Spleen (tissue), 7 donors: Measurements from ENCODE around the gene MCCD1.

Experiments
- POLR2A ChIP-seq, 3 donors: fragments of 450-650 bp; IDR thresholded peaks; one replicate each; pipeline ENCODE4 v1.5.1; 2017; ENCODE audit warnings: antibody characterized with exemption in 3 of 3, mild to moderate bottlenecking in 1 of 3
- POLR2AphosphoS5 ChIP-seq, 3 donors: sonication (generic); formaldehyde crosslinking; IDR thresholded peaks; one replicate each; pipeline ENCODE4 v1.5.1; 2017; ENCODE audit warnings: antibody characterized with exemption in 3 of 3
- TF ChIP-seq, protein P1 (sequence below), 11 experiments: fragments of 200-600 bp in 7 of 11; fragments of 450-650 bp in 4 of 11; sonication (generic) in 4 of 11; IDR thresholded peaks in 8 of 11; conservative IDR thresholded peaks in 3 of 11; 1 replicate in 7 of 11; 2 replicates in 4 of 11; pipeline versions ENCODE4 v1.4.0 to v1.8.0; 2016 to 2021; ENCODE audit warnings: antibody characterized with exemption in 11 of 11, inconsistent platforms in 4 of 11, mild to moderate bottlenecking in 1 of 11
- donor health status: DM: no; HTN: no; CAD: no; lungs with moderate emphysema.
- donor health status: DM: no; HTN: no; CAD: no.
- donor health status: DM: no; HTN: no; CAD: no.

DNA sequence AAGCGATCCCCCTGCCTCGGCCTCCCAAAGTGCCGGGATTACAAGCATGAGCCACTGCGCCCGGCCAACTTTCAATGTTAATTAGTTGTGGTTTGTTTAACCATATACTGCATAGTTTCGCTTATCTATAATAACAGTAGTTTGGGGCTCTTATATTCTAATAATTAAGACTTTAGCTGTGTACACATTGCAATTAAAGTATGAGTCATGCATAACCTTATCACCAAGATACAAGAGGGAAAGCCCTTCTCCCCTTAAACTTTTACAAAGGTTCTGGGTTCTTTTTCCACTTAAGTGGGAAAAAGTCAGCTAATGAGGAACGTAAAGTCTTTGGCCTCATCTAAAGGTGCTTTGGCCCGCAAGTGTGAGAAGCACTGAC lies 3.2 kb upstream of the MCCD1 start:
- TF ChIP-seq POLR2A (IDR thresholded peaks at IDR 0.05): no peak
- TF ChIP-seq, protein P1, sequence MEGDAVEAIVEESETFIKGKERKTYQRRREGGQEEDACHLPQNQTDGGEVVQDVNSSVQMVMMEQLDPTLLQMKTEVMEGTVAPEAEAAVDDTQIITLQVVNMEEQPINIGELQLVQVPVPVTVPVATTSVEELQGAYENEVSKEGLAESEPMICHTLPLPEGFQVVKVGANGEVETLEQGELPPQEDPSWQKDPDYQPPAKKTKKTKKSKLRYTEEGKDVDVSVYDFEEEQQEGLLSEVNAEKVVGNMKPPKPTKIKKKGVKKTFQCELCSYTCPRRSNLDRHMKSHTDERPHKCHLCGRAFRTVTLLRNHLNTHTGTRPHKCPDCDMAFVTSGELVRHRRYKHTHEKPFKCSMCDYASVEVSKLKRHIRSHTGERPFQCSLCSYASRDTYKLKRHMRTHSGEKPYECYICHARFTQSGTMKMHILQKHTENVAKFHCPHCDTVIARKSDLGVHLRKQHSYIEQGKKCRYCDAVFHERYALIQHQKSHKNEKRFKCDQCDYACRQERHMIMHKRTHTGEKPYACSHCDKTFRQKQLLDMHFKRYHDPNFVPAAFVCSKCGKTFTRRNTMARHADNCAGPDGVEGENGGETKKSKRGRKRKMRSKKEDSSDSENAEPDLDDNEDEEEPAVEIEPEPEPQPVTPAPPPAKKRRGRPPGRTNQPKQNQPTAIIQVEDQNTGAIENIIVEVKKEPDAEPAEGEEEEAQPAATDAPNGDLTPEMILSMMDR (IDR thresholded peaks at IDR 0.05 in 8 of 11, conservative IDR thresholded peaks at IDR 0.05 in 3 of 11): no peak
- no peak for TF ChIP-seq POLR2AphosphoS5 (IDR thresholded peaks at IDR 0.05)
